Measurements from ENCODE around the gene GBGT1. TPM values are rescaled to one million over a fixed set of nuclear protein-coding genes. Genes with fewer than 3 reads are reported as not detected.

The GBGT1 gene
- total RNA-seq, 1 donor = 54.9 TPM

GRCh38 chr9:133144904-133145851 lies 18.5 kb downstream of the GBGT1 start:
- no peak for DNase-seq (ENCODE audit: low read depth in 2 of 3, low spot score in 2 of 3)

GRCh38 chr9:133144142-133144903 lies 19.4 kb downstream of the GBGT1 start:
- peak; percentile 77 to 95 (median 91) for DNase-seq (ENCODE audit: low read depth in 2 of 3, low spot score in 2 of 3)

- no peak for DNase-seq (ENCODE audit: low read depth in 2 of 3, low spot score in 2 of 3)
Observed at GRCh38 chr9:133143639-133144141, 20.0 kb downstream of the GBGT1 start.

DNA sequence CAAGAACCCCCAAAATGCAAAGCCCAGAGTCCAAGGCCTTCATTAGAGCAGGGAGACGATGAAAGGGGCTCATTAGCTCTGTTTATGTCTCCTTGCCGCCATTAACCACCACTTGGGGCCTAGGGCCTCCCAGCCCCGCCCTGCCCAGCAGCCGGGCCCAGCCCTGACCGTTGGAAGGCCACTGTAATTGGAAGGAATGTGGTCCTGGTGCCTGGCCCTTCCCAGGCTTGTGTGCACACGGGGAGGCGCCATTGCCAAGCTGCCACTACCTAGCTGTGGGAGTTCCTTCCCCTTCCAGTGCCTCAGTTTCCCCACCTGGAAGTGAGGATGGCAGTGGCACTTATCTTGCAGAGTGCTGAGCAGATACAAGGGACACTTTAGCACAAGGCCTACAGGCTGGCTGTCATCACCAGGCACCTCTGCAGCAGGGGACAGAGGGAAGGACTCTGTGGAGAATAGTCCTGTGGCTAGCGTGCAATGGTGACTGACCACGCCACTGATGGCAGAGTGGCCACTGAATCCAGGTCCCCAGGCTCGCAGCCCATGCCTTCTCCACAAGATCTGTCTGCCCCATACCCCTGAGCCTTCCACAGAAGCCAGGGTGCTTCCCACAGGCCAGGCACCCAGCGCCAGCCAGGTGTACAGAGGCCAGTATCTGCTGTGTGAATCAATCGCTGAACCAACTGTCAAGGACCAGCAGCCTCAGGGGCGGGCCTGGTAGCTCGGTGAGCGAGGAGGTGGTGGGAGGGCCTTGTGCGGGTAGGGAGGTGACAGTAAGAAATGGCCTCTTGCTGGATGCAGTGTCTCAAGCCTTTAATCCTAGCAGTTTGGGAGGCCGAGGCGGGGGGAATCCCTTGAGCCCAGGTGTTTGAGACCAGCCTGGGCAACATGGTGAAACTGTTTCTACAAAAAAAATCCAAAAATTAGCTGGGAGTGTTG lies 20.8 kb downstream of the GBGT1 start:
- DNase-seq (ENCODE audit: low read depth in 2 of 3, low spot score in 2 of 3) = no peak

DNA sequence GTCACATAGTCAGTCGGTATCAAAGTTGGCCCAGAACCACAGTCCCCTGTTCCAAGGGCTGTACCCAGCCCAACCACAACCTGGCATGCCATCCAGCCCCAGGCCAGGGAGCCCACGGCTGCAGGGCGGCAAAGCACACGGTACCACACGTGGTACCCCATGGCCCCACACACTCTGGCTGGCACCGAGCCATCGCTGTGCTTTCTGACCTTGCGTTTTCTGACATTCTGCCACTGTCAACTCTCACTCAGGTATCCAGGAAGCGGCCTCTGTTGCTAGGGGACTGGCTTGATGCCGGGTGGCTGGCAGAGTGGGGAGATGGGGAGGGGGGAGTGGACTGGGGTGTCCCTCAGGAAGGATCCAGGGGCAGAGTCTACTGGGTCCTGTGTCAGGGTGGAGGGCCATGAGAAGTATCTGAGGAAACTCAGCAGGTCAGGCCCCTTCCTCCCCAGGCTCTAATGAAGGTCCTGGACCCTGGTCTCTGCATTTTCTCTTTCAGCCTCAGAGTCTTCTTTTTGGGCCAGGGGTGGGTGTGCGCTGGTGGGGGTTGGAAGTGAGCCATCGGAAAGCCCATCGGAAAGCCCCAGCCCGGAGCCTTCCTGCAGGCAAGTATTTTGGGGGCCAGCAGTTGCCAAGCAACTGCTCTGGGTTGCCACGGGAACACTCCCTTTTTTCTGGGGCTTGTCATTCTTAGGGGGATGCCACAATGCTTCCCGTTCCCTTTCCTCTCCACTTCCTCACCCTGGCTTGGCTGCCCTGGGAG lies 21.7 kb downstream of the GBGT1 start:
- peak in 2 of 3 donors; percentile 88 to 91 for DNase-seq (ENCODE audit: low read depth in 2 of 3, low spot score in 2 of 3)

GRCh38 chr9:133140606-133141005 lies 23.1 kb downstream of the GBGT1 start:
- DNase-seq (ENCODE audit: low read depth in 2 of 3, low spot score in 2 of 3) = no peak

DNA sequence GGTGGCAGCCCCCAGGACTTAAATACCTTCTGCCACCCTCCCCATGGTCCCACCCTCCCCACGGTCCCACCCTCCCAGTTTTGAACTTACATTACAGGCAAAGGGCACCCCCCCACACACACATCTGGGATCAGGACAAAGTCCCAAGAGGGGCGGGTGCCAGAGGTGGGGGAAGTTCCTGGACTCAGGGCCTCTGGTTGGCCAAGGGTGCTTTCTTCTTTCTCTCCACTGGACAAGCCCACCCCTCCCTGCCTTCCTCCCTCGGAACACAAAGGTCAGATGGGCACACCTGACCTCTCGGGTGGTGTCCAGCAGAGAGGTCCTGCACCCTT lies 23.6 kb downstream of the GBGT1 start:
- DNase-seq (ENCODE audit: low read depth in 2 of 3, low spot score in 2 of 3) = no peak

- no peak for DNase-seq (ENCODE audit: low read depth in 2 of 3, low spot score in 2 of 3)
Observed at GRCh38 chr9:133139246-133140173, 24.2 kb downstream of the GBGT1 start.

DNA sequence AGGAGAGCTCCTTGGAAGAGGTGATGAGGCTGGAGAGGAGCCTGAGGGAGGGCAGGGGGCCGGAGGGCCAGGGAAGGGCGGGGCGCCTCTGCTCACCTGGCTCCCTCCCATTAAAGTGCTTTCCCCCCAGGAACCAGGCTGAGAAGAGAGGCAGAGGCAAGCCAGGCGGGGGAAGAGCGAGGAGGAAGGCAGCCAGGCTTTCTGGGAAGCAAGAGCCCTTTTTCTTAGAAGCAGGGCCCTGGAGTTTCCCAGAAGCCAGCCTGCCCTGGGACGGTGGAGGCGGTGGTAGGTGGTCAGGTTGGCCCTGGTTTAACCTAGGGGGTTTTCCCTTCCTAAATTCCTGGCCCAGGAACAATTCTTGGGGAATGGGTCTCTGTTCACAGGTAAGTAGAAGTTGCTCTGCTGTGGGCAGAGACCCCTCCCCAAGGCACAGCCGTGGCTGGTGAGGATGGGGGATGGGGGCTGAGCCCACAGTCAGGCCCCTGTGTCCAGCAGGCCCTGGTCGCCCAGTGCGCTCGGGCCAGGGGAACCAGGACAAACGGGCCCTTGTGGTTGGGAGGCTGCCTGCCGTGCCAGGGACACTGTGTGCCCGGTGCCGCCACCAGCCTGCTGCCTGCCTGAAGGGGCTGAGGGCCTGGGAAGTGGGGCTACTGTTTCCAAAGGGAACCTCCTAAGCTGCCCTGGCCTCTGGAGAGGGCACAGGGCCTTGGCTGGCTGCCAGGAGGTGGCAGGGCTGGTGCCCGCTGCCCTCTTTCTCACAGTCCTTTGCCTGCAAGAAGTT lies 26.1 kb downstream of the GBGT1 start:
- DNase-seq (ENCODE audit: low read depth in 2 of 3, low spot score in 2 of 3) = no peak

DNA sequence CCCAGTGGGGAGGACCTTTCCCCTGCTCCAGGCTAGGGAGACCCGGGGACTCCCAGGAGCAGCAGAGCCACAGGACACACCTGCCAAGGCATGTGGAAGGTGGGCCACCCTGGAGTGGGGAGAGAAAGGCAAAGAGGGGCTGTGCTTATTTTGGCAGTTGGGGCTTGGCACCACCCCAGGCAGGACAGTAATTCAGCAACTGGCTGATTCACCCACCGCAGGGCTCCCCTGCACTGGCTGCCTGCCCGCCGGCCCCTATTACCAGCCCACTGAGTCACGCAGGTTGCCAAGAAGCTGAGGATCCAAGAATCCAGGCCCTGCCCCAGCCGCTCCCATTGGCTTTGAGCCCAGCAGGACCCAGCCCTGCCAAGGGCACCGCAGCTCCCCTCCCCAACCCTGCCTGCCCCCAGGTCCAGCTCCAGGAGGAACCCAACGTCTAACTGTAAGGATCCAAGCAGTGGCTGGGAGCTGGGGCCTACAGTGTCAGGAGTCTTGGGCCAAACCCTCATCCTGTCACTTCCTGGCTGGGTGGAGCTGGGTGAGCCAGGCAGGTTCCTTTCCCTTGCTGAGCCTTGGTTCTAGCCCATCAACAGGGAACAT lies 28.5 kb downstream of the GBGT1 start:
- DNase-seq (ENCODE audit: low read depth in 2 of 3, low spot score in 2 of 3) = peak in 2 of 3 donors; percentile 44 to 60

GRCh38 chr9:133134388-133135145 lies 29.1 kb downstream of the GBGT1 start:
- no peak for DNase-seq (ENCODE audit: low read depth in 2 of 3, low spot score in 2 of 3)

DNA sequence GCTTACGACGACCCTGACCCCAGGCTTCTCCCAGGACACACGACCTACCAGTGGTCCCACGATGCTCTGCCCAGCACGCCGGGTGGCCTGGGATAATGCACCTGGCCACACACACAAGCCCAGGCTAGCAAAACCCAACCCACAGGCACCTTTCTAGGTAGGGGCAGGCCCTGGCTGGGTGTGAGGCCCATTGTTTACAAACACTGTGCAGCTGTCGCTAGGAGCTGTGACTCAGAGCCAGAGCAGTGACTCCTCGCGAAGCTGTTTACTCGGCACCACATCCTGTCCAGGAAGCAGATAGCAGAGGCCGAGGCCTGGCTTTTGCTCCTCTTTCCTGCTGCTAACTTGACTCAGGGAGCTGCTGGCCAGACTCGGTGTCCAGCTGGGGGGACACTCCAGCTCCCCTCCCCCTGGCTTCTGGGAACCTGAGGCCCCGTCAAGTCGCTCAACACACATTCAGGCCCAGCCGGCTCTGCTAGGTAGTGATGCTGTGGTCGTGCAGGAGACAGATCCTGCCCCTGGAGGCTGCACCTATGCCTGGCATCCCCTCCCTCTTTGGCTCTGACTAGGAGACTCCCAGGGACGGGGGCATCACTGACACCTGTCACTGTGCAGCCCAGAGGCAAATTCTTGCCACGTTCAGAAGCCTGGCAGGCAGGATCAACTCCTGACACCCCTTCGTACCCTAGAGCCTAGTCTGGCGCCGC lies 29.9 kb downstream of the GBGT1 start:
- DNase-seq (ENCODE audit: low read depth in 2 of 3, low spot score in 2 of 3) = peak; percentile 70 to 96 (median 95)

DNA sequence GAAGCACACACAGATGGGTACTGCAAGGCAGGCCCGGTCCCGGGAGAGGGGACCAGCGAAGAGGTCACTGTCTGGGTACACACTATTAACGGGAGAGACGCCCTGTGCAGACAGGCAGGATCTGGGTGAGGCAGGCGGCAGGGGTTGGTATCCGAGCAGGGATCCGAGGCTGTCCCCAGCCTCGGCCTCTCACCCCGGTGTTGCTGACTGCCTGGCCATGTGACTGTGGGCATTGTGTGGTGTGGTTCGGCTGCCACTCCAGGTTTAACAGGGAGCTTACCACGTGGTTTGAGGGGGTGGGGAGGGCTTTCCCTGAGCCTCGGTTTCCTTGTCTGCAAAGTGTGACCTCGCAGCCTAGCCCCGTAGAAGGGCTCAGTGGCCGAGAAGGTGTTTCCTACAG lies 31.5 kb downstream of the GBGT1 start:
- DNase-seq (ENCODE audit: low read depth in 2 of 3, low spot score in 2 of 3) = no peak

DNA sequence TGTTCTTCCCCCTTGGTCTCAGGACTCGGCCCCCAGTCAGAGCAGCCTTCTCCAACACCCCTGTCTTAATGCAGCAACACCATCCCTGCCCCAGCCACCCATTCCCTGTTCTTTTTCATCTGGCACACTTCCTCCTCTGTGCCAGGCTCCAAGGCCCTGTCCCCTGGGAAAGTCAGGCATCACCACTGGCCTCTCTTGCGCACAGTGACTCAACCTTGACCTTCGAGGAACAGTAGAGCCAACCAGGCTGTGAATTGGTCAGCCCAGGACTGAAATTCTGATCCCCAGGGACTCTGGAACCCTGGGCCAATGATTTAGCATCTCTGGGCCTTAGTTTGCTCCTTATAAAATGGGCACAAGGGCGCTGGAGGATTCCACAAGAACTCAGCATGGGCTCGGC lies 32.2 kb downstream of the GBGT1 start:
- no peak for DNase-seq (ENCODE audit: low read depth in 2 of 3, low spot score in 2 of 3)

DNA sequence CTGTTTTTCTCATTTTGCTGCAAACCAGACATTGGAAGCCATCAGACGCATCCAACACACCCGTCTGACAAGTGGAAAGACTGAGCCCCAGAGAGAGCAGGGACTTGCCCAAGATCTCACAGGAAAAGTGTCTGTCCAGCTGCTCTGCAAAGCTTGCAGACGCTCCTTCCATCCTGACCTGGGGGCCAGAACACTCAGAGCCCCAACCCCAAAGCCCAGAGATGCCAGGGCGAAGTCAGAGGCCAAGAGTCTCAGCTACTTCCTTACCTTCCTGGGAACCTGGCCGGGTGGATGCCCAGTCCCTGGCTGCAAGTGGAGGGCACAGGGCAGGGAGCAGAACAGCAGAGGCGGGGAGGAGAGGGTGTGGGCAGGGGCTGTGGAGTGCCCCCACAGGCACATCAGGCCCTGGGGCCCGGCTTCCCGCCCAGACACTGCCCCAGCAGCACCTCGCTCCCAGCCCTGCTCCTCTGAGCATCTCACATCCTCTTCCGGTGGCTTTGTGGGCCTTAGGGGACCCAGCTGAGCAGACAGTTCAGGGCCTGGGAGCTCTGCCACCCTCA lies 32.9 kb downstream of the GBGT1 start:
- no peak for DNase-seq (ENCODE audit: low read depth in 2 of 3, low spot score in 2 of 3)
